K562 (cell line): Measurements from ENCODE around the gene SLC2A4. TPM values are rescaled to one million over a fixed set of nuclear protein-coding genes. Genes with fewer than 3 reads are reported as not detected.
A peak's percentile ranks its signal among the peaks of the same experiment; 100 is the strongest.

Experiments
- EHMT2 ChIP-seq: fragments of 450-650 bp; IDR thresholded peaks from 2 replicates; pipeline ENCODE4 v1.6.1; 2018; ENCODE audit warnings: antibody characterized with exemption
- ETS1 ChIP-seq: conservative IDR thresholded peaks from 2 replicates; pipeline ENCODE4 v1.6.1; 2011; ENCODE audit warnings: low read depth, mild to moderate bottlenecking, low read length; ENCODE audit not compliant: control insufficient read depth
- FOXO4 ChIP-seq: fragments of 450-650 bp; formaldehyde crosslinking; IDR thresholded peaks from 2 replicates; pipeline ENCODE4 v1.4.0; 2020; ENCODE audit warnings: mild to moderate bottlenecking, moderate library complexity
- ZBTB40 ChIP-seq, 2 experiments: fragments of 450-650 bp in 1 of 2; sonication (generic) in 1 of 2; formaldehyde crosslinking in 1 of 2; IDR thresholded peaks; 2 replicates each; pipeline versions ENCODE4 v1.7.1 to v1.9.0; 2016 to 2022; ENCODE audit warnings: inconsistent platforms in 1 of 2, mild to moderate bottlenecking in 1 of 2, missing genetic modification reagents in 1 of 2
- ZBTB8A ChIP-seq: fragments of 450-650 bp; IDR thresholded peaks from 2 replicates; pipeline ENCODE4 v1.6.1; 2018; ENCODE audit warnings: mild to moderate bottlenecking, moderate library complexity; ENCODE audit not compliant: partially characterized antibody
- ZBTB9 ChIP-seq: fragments of 450-650 bp; formaldehyde crosslinking; IDR thresholded peaks from 2 replicates; pipeline ENCODE4 v1.4.0; 2020; ENCODE audit warnings: mild to moderate bottlenecking, moderate library complexity
- ZNF431 ChIP-seq: sonication (generic); formaldehyde crosslinking; IDR thresholded peaks from 2 replicates; pipeline ENCODE4 v1.8.0; 2022; ENCODE audit warnings: mild to moderate bottlenecking, missing genetic modification reagents
- ZNF586 ChIP-seq: fragments of 450-650 bp; formaldehyde crosslinking; conservative IDR thresholded peaks from 2 replicates; pipeline ENCODE4 v1.4.0; 2020; ENCODE audit warnings: mild to moderate bottlenecking, moderate library complexity
- polyA plus RNA-seq, 8 experiments: library from polyadenylated mRNA; depleted of rRNA in 4 of 8; stranded (reverse) in 5 of 8; unstranded in 3 of 8; fragments of >200 nt; fragmentation: Nextera tagmentation in 2 of 8; fragmentation: Illumina TruSeq in 1 of 8; extraction: Ambion mirVana in 2 of 8; extraction: Trizol in 1 of 8; gene quantifications; 2 replicates each; pipeline versions ENCODE4 v1.2.1 to v1.2.3, GENCODE V29; 2011 to 2014; ENCODE audit warnings: inconsistent platforms in 1 of 8, missing spikeins in 1 of 8
- total RNA-seq, 7 experiments: library from RNA; depleted of rRNA in 6 of 7; stranded (reverse); fragments of >200 nt in 6 of 7; fragmentation: Illumina TruSeq in 2 of 7; extraction: Trizol in 2 of 7; gene quantifications; 2 replicates each; pipeline versions ENCODE4 v1.2.1 to v1.2.3, GENCODE V29; 2011 to 2021; ENCODE audit warnings: low replicate concordance in 1 of 7

The SLC2A4 gene
- total and polyA plus RNA-seq, 9 of the 15 experiments (the other 6 are each of a cell fraction or from before 2014, with no cell fraction given) = 0.74 to 3.5 (median 1.6) TPM

GRCh38 chr17:7241783-7242716 is 39.5 kb upstream of the SLC2A4 start, which contains the start of gene GABARAP (continued):
- TF ChIP-seq ZBTB40 (IDR thresholded peaks at IDR 0.05) (0 out of 2 replicates have a peak, but pooled peaks have one; percentile 17), ZBTB40 (CRISPR knock-in tag; IDR thresholded peaks at IDR 0.05) (no peak), ZNF431 (CRISPR knock-in tag) (0 out of 2 replicates have a peak, but pooled peaks have one; percentile 11), FOXO4 (CRISPR knock-in tag) (no peak), ETS1 (0 out of 2 replicates have a peak, but pooled peaks have one; percentile 43), ZBTB9 (CRISPR knock-in tag) (no peak), EHMT2 (no peak), ZBTB8A (no peak), ZNF586 (CRISPR knock-in tag) (no peak)
